Heart right ventricle (tissue), 16 donors: Measurements from ENCODE around the gene ABCE1. TPM values are rescaled to one million over a fixed set of nuclear protein-coding genes. Genes with fewer than 3 reads are reported as not detected.

Experiments
- ATAC-seq, 8 donors: fragments of 200-7000 bp; cut with Tn5 transposase; one replicate each; pipeline ENCODE4 v1.9.1; 2020; ENCODE audit warnings: mild to moderate bottlenecking in 8 of 8, moderate library complexity in 8 of 8, moderate number of reproducible peaks in 1 of 8
- DNase-seq, 2 donors: peaks; one replicate each; pipeline ENCODE4 v3.0.0-alpha.2; 2020
- H3K27ac ChIP-seq, 10 donors: fragments of 200-600 bp; sonication (generic) in 2 of 10; one replicate each; pipeline versions ENCODE4 v1.5.0 to v1.8.0; 2020 to 2022; ENCODE audit warnings: mild to moderate bottlenecking in 3 of 10
- H3K27me3 ChIP-seq, 7 donors: fragments of 200-600 bp; one replicate each; pipeline ENCODE4 v1.8.0; 2021 to 2022; ENCODE audit warnings: mild to moderate bottlenecking in 2 of 7
- H3K36me3 ChIP-seq, 9 donors: fragments of 200-600 bp; sonication (generic) in 1 of 9; one replicate each; pipeline versions ENCODE4 v1.5.0 to v1.8.0; 2020 to 2022; ENCODE audit warnings: mild to moderate bottlenecking in 2 of 9
- H3K4me1 ChIP-seq, 9 donors: fragments of 200-600 bp; sonication (generic) in 1 of 9; one replicate each; pipeline versions ENCODE4 v1.5.0 to v1.8.0; 2020 to 2022; ENCODE audit warnings: mild to moderate bottlenecking in 4 of 9
- H3K4me3 ChIP-seq, 10 donors: fragments of 200-600 bp; sonication (generic) in 2 of 10; one replicate each; pipeline versions ENCODE4 v1.5.0 to v1.8.0; 2020 to 2022; ENCODE audit warnings: mild to moderate bottlenecking in 7 of 10, moderate library complexity in 2 of 10
- H3K9me3 ChIP-seq, 11 donors: fragments of 200-600 bp in 10 of 11; sonication (generic) in 2 of 11; one replicate each; pipeline versions ENCODE4 v1.5.0 to v1.8.0; 2013 to 2022; ENCODE audit warnings: mild to moderate bottlenecking in 2 of 11, control low read depth in 1 of 11, moderate library complexity in 1 of 11
- CTCF ChIP-seq, 9 donors: fragments of 200-600 bp; sonication (generic) in 2 of 9; IDR thresholded peaks; one replicate each; pipeline versions ENCODE4 v1.5.0 to v1.8.0; 2021 to 2022; ENCODE audit warnings: antibody characterized with exemption in 9 of 9, mild to moderate bottlenecking in 5 of 9, moderate library complexity in 1 of 9
- WGBS, 2 donors: extraction: QIAGEN DNeasy Blood & Tissue Kit; methylation state at CpG; one replicate each; pipeline ENCODE4 v1.1.7; 2013; ENCODE audit warnings: inconsistent platforms in 1 of 2; 5-methylcytosine and 5-hydroxymethylcytosine counted together
- intact Hi-C, 10 donors: fragments of 100-400 bp; cut with DNase I; formaldehyde crosslinking; loops; one replicate each; pipeline versions ENCODE4 v1.11.1 to v1.14.2; 2022
- polyA plus RNA-seq, 2 donors: library from polyadenylated mRNA; stranded (reverse); fragments of 200-250 nt; gene quantifications; one replicate each; pipeline ENCODE4 v1.2.3, GENCODE V29; 2013
- total RNA-seq, 10 donors: library from RNA; stranded (reverse); fragmentation: NEBNext Ultra II Directional in 3 of 10; extraction: Animal tissue kit (Norgen Biotek cat#: 25700) in 3 of 10; gene quantifications; one replicate each; pipeline versions ENCODE4 v1.2.1 to v1.2.4, GENCODE V29; 2021 to 2023
- donor health status: Arrhythmogenic right ventricular cardiomyopathy.
- donor health status: ischemic (EF 13 %, LVEDD 7.1; RV severe dilation, severe dysfunction).
- donor health status: healthy with polysubstance abuse.
- donor health status: DM: no; HTN: yes; CAD: no.
- donor health status: DM: no; HTN: no; CAD: no.
- donor health status: ischemic (EF 25% LVEDD 6.9; RV normal size, moderate dysfunction).
- donor health status: ischemic (EF 25% LVEDD 5.7; RV mildly dilated, moderate dysfunction).
- donor health status: healthy.
- donor health status: DM: yes; HTN: yes; CAD: no.
- donor health status: Ischemic cardiomyopathy.
- donor health status: ischemic (EF 35%, LVEDD 5.7; RV mildly dilated, moderate dysfunction).
- donor health status: nonischemic (EF 11% LVEDD 7.7; RV severe dilation, severe dysfunction).
- donor health status: DM: yes; HTN: yes; CAD: no.
- donor health status: PGD.
- donor health status: ischemic (EF 29% LVEDD 5.4; RV normal size, mild dysfunction).
- donor health status: nonischemic (EF 23%, LVEDD 6.1; RV moderate dilation, normal function).

The ABCE1 gene
- total and polyA plus RNA-seq, 12 donors, result 14.6 to 49.0 (median 32.3) TPM

GRCh38 chr4:145055533-145056257 lies 42.4 kb upstream of the ABCE1 start:
- no peak for TF ChIP-seq CTCF (IDR thresholded peaks at IDR 0.05)
- intact Hi-C loops, result loop anchor here in 1 of 10 donors (5.0 kb wide), 1 partner anchor 883 kb away; no protein-coding TSS in a partner anchor
- H3K27ac ChIP-seq, result no peak overlapping the region
- no peaks in the 10 kb centered on the region for H3K27me3 ChIP-seq
- DNase-seq (no peak), ATAC-seq (no peak)
- H3K36me3 ChIP-seq, result peaks cover 0 to 5% (median 0%) of the 10 kb centered on the region in 9 donors
- no peaks in the 10 kb centered on the region for H3K9me3 ChIP-seq
- WGBS, 2 donors, result 87 to 88% methylated on average over 5 of the region's 5 CpGs
- no peaks in the 10 kb centered on the region for H3K4me1 ChIP-seq
- H3K4me3 ChIP-seq, result no peak overlapping the region

GRCh38 chr4:145056325-145057130 lies 41.6 kb upstream of the ABCE1 start:
- H3K9me3 ChIP-seq, result no peaks in the 10 kb centered on the region

GRCh38 chr4:145058256-145058655 lies 39.9 kb upstream of the ABCE1 start:
- H3K4me3 ChIP-seq, result no peak overlapping the region
- intact Hi-C loops, result loop anchor here in 1 of 10 donors (5.0 kb wide), 1 partner anchor 886 kb away; no protein-coding TSS in a partner anchor
- H3K9me3 ChIP-seq, result no peaks in the 10 kb centered on the region
- DNase-seq, result no peak
- H3K36me3 ChIP-seq, result peaks cover 0 to 11% (median 0%) of the 10 kb centered on the region in 9 donors
- H3K27ac ChIP-seq, result no peak overlapping the region
- H3K4me1 ChIP-seq, result no peaks in the 10 kb centered on the region
- H3K27me3 ChIP-seq, result no peaks in the 10 kb centered on the region
- no peak for TF ChIP-seq CTCF (IDR thresholded peaks at IDR 0.05)
- no peak for ATAC-seq

More at GRCh38 chr4:145056325-145057130, 41.6 kb upstream of the ABCE1 start:
- ATAC-seq, result no peak
- H3K36me3 ChIP-seq, result no peaks in the 10 kb centered on the region
- no peaks in the 10 kb centered on the region for H3K4me1 ChIP-seq
- WGBS, 2 donors, result 94 to 97% methylated on average over 6 of the region's 6 CpGs
- intact Hi-C loops, result loop anchor here in 1 of 10 donors (5.0 kb wide), 1 partner anchor 884 kb away; no protein-coding TSS in a partner anchor
- H3K27me3 ChIP-seq, result no peaks in the 10 kb centered on the region
- H3K4me3 ChIP-seq, result no peak overlapping the region
- H3K27ac ChIP-seq, result no peak overlapping the region
- no peak for TF ChIP-seq CTCF (IDR thresholded peaks at IDR 0.05)
- DNase-seq, result no peak

- H3K27me3 ChIP-seq, result no peaks in the 10 kb centered on the region
- H3K4me3 ChIP-seq, result no peak overlapping the region
- WGBS, 2 donors, result 55 to 56% methylated on average over 6 of the region's 6 CpGs
- no peaks in the 10 kb centered on the region for H3K9me3 ChIP-seq
- intact Hi-C loops, result loop anchor here in 8 of 10 donors (2.0 to 10.0 kb wide), 4 partner anchors 884 to 889 kb away; no protein-coding TSS in a partner anchor
- DNase-seq, result no peak
- H3K36me3 ChIP-seq, result peaks cover 0 to 22% (median 0%) of the 10 kb centered on the region in 9 donors
- peak; percentile 20 to 67 (median 56) for TF ChIP-seq CTCF (IDR thresholded peaks at IDR 0.05)
- peaks cover 0 to 13% (median 0%) of the 10 kb centered on the region in 9 donors for H3K4me1 ChIP-seq
- ATAC-seq, result peak in 1 of 8 donors; percentile 51
- no peak overlapping the region for H3K27ac ChIP-seq
Observed at GRCh38 chr4:145061318-145061920, 36.7 kb upstream of the ABCE1 start.
